Lung microvascular endothelial cell (primary cell): ENCODE measurements around the gene PVRIG. TPM values are rescaled to one million over a fixed set of nuclear protein-coding genes. Genes with fewer than 3 reads are reported as not detected.
"Not testable (repeated sequence)": the region's sequence is repeated elsewhere in the genome, so short reads cannot be mapped to it uniquely, and the experiment has no call there.

Experiments used
- DNase-seq, 2 donors: peaks; one replicate each; pipeline versions ENCODE4 v3.0.0 to v3.0.0-alpha.2; 2010; ENCODE audit warnings: low read depth in 2 of 2
- total RNA-seq: library from RNA; depleted of rRNA; stranded (reverse); fragments of >200 nt; gene quantifications from 2 replicates; pipeline ENCODE4 v1.2.1, GENCODE V29; 2014

PVRIG gene
- total RNA-seq, 1 donor from 2014 or later, result not detected

GRCh38 chr7:100234660-100235317 lies 15.0 kb downstream of the PVRIG start:
- DNase-seq, result not testable (repeated sequence)

DNA sequence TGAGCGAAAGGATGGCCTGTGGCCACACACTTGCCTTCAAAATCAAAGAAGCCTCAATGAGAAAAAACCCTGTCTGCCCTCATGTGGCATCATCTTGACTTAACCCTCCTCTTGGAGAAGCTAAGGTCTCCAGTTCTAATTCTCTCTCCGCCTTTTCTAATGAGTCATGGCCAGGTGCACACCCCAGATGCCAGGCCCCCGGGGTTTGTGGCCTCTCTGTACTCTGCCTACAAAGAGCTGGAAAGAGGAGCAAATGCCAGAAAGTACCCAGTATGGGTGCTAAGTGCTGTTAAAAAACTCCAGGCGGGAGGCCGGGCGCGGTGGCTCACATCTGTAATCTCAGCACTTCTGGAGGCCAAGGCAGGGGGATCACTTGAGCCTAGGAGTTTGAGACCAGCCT lies 20.2 kb downstream of the PVRIG start:
- DNase-seq, result not testable (repeated sequence)

GRCh38 chr7:100243385-100243784 lies 23.6 kb downstream of the PVRIG start:
- peak; percentile 53 to 71 for DNase-seq

GRCh38 chr7:100244988-100245605 lies 25.3 kb downstream of the PVRIG start:
- DNase-seq, result not testable (repeated sequence)

DNA sequence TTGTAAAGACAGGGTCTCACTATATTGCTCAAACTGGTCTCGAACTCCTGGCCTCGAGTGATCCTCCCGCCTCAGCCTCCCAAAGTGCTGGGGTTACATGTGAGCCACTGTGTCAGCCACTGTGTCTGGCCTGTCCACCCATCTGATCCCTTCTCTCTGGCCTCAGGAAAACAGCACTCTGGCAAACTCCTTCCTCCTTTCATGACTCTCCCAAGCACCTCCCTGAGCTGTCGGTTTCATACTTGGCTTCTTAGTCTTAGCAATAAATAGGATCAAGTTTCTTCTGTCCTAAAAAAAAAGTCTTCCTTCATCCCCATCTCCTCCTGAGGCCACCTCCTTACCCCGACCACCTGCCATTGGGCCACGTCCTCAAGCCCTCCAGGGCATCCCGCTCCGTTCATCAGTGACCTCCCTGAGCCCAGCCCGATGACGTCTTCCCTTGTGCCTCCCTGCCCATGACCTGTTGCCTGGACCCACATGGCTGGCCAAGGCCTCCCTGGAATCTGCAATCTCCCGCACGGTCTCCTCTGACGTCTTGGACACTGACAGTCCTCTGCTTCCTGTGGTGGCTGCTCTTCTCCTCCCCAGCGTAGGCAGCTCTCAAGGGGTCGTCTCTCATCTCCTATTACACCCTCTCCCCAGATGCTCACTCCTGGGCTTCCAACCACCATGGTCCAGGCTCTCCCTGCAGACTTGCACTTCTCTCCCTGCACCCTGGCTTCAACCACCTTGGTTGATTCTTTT lies 26.5 kb downstream of the PVRIG start:
- not testable (repeated sequence) for DNase-seq

DNA sequence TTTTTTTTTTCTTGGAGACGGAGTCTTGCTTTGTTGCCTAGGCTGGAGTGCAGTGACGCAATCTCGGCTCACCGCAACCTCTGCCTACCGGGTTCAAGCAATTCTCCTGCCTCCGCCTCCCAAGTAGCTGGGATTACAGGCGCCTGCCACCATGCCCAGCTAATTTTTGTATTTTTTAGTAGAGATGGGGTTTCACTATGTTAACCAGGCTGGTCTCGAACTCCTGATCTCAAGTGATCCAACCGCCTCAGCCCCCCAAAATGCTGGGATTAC lies 27.1 kb downstream of the PVRIG start:
- DNase-seq, result not testable (repeated sequence)

DNA sequence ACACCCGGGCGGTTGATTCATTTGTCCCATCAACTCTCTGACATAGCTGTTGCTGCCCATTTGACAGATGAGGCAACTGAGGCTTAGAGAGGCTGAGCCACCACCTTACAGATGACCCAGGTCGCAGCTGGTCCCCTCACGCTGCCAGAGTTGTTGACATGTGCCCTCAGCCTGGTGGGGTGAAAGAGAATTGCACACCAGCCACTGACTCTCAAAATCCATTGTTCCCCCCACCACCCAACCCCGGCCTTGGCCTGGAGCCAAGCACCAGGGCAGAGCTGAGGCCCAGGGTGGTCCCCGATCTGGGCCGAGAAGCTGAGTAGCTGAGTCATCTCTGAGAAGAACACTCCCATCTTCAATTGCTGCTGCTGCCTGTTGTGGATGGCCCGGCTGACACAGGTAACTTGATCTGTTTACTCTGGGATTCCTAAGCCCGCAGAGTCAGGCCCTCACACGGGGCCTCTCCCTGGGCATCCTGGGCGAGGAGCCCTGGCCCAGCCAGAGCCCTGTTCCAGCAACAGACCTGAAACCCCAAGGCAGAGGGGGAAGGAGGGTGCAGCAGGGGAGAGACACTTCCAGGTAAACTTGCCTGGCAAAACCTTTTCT lies 27.5 kb downstream of the PVRIG start:
- peak in 1 of 2 donors; percentile 31 for DNase-seq

DNA sequence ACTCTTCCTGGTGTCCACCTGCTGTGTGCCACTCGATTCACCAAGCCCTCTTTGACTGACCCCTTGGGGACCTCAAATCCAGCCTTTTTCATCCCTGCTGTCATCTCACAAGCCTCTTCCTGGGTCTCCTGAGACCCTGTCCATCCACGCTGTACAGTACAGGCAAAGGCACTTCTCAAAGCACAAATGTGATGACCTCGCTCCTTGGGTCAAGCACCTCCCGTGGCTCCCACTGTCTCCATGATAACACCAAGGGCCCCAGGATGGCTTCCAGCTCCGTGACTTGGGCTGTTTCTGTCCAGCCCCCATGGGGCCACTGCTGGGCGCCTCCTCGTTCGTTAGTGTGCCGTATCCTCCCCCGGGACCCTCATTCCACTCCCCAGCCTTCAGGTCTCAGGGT lies 28.7 kb downstream of the PVRIG start:
- no peak for DNase-seq

DNA sequence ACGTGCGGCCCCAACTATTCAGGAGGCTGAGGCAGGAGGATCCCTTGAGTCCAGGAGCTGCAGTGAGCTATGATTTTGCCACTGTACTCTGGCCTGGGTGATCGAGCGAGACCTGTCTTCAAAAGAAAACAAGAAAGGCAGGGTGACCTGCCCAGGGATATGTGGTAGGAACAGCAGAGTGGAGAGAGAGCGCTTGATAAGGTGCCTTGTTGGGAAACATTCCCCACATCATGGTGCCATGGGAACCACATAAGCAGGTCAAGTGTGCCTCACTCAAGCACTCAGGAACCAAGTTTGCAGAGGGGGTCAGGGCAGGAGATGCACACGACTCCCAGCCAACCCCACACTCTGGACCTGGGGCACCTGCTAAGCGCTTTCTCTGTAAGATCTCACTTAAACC lies 37.3 kb downstream of the PVRIG start:
- no peak for DNase-seq

- not testable (repeated sequence) for DNase-seq
Measured at GRCh38 chr7:100259984-100260383, 40.2 kb downstream of the PVRIG start.

GRCh38 chr7:100262896-100263295 lies 43.1 kb downstream of the PVRIG start:
- DNase-seq, result not testable (repeated sequence)

DNA sequence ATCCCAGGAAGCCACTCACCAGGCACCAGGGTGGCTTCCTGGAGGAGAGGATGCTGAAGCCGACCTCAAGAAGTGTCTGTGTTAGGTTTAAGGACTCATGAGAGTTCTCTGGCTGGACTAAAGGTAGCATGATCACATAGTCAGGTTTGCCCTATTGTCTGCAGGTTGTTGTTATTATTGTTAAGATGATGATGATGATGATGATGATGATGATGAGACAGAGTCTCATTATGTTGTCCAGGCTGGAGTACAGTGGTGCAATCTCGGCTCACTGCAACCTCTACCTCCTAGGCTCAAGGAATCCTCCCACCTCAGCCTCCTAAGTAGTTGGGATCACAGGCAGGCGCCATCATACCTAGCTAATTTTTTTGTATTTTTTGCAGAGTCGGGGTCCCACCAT lies 44.5 kb downstream of the PVRIG start:
- not testable (repeated sequence) for DNase-seq

- not testable (repeated sequence) for DNase-seq
Measured at GRCh38 chr7:100264669-100265165, 45.0 kb downstream of the PVRIG start.

- not testable (repeated sequence) for DNase-seq
Measured at GRCh38 chr7:100265851-100266250, 46.1 kb downstream of the PVRIG start.

DNA sequence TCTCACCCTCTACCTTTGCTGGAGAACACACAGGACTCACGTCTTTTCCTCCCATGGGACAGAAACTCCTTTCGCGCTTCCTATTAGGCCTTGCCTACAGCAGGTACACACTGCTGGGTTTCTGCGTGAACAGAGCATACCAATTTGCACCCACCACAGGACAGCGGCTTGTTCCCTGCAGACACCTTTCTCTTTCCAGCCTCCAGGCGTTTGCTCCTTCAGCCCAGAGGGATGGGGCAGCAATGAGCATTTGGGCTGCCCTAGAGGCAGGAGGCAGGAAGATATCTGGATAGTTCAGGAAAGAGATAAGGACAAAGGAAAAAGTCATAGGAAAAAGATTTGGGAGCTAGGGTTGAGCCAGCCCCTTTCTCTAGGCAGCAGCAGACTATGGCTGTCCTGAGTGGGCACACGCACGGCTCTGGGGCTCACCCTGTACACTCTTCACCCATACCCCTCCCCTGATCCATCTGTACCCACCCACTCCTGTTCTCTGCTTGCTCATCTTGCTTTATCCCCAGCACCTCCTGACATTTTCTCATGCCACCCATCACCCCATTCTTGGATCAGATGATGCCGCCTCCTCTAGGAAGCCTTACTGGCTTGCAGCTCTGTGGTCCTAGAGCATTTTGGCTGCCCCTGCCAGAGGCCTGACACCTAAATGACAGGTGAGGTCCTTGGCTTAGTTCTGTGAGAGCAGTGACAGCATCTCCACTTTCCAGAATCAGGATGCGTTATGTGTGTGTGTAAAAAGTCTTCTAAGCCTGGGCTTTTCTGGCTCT lies 47.0 kb downstream of the PVRIG start:
- no peak for DNase-seq

DNA sequence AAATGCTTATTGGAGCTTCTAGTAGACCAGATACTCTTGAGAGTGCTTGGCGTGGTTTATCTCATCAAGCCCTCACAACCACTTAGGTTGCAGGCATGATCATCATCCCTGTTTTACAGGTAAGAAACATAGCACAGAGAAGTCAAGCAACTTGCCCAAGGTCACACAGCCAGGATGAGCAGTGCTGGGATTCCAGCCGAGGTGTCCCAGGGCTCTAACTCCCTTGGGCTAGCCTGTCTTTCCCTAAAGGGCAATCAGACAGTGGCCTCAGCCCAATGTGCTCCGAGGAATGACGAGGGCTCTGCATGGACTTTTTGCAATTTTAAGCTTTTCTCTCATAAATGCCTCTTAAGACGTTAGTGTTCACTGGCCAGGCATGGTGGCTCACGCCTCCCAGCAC lies 47.9 kb downstream of the PVRIG start:
- no peak for DNase-seq

DNA sequence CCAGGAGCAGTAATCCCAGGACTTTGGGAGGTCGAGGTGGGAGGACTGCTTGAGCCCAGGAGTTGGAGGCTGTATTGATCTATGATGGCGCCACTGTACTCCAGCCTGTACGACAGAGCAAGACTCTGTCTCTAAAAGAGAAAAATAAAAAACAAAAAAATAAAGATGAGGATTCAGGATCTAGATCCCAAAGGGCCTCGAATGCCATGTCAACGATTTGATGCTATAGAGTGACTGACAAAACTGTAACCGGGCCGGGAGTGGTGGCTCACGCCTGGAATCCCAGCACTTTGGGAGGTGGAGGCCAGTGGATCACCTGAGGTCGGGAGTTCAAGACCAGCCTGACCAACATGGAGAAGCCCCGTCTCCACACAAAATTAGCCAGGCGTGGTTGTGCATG lies 49.1 kb downstream of the PVRIG start:
- not testable (repeated sequence) for DNase-seq

- DNase-seq, result peak in 1 of 2 donors; percentile 19
Measured at GRCh38 chr7:100269306-100270045, 49.7 kb downstream of the PVRIG start.

- peak; percentile 25 to 43 for DNase-seq
Measured at GRCh38 chr7:100270046-100270918, 50.5 kb downstream of the PVRIG start.
